OCI-LY7 (cell line): Measurements from ENCODE around the gene DEPP1.

Experiments
- EZH2phosphoT487 ChIP-seq: fragments of 200-600 bp; sonication (generic); IDR thresholded peaks from 2 replicates; pipeline ENCODE4 v1.6.1; 2018; ENCODE audit warnings: low read depth, borderline replicate concordance, mild to moderate bottlenecking, mixed run types, antibody characterized with exemption, low read length, moderate library complexity, mixed read lengths
- TF ChIP-seq, protein P1 (sequence below): fragments of 200-600 bp; sonication (generic); conservative IDR thresholded peaks from 2 replicates; pipeline ENCODE4 v1.5.1; 2014; ENCODE audit warnings: mild to moderate bottlenecking, antibody characterized with exemption, low read length, moderate library complexity, mixed read lengths

DNA sequence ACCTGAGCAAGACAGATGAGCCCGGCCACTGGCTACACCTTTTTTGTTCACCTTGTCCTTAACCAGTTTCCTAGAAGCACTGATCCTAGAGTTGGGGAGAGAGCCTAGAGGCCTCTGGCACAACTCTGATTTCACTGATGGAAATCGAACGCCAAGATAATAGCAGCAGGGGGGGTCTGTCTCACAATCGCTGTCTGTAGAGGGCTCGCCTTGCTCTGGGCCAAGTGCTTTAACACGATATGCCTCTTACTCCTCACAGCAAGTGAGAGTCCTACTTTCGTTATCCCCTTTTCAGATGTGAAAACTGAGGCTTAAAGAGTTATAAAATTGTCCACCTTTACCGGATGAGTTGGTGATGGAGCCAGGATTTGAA is 18.5 kb downstream of the DEPP1 start:
- TF ChIP-seq, protein P1, sequence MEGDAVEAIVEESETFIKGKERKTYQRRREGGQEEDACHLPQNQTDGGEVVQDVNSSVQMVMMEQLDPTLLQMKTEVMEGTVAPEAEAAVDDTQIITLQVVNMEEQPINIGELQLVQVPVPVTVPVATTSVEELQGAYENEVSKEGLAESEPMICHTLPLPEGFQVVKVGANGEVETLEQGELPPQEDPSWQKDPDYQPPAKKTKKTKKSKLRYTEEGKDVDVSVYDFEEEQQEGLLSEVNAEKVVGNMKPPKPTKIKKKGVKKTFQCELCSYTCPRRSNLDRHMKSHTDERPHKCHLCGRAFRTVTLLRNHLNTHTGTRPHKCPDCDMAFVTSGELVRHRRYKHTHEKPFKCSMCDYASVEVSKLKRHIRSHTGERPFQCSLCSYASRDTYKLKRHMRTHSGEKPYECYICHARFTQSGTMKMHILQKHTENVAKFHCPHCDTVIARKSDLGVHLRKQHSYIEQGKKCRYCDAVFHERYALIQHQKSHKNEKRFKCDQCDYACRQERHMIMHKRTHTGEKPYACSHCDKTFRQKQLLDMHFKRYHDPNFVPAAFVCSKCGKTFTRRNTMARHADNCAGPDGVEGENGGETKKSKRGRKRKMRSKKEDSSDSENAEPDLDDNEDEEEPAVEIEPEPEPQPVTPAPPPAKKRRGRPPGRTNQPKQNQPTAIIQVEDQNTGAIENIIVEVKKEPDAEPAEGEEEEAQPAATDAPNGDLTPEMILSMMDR = no peak
- TF ChIP-seq EZH2phosphoT487 = no peak
